Fibroblast of the aortic adventitia (primary cell): ENCODE results near the gene AAMP. TPM values are rescaled to one million over a fixed set of nuclear protein-coding genes. Genes with fewer than 3 reads are reported as not detected.
"Not testable (repeated sequence)": the region's sequence is repeated elsewhere in the genome, so short reads cannot be mapped to it uniquely, and the experiment has no call there.

Experiments used
- DNase-seq: peaks from one replicate; pipeline ENCODE4 v3.0.0-alpha.2; 2010; ENCODE audit warnings: low read depth
- H3K4me3 ChIP-seq: 2 replicates; pipeline ENCODE4 v1.5.1; 2011; ENCODE audit warnings: low read depth, mild to moderate bottlenecking, control low read depth, low read length, moderate library complexity
- CTCF ChIP-seq: IDR thresholded peaks from 2 replicates; pipeline ENCODE4 v1.5.1; 2011; ENCODE audit warnings: mild to moderate bottlenecking, low read length, control low read depth, inconsistent platforms; ENCODE audit not compliant: insufficient read depth
- total RNA-seq: library from RNA; depleted of rRNA; stranded (reverse); fragments of >200 nt; gene quantifications from 2 replicates; pipeline ENCODE4 v1.2.3, GENCODE V29; 2012; ENCODE audit warnings: low replicate concordance

Gene AAMP, protein sequence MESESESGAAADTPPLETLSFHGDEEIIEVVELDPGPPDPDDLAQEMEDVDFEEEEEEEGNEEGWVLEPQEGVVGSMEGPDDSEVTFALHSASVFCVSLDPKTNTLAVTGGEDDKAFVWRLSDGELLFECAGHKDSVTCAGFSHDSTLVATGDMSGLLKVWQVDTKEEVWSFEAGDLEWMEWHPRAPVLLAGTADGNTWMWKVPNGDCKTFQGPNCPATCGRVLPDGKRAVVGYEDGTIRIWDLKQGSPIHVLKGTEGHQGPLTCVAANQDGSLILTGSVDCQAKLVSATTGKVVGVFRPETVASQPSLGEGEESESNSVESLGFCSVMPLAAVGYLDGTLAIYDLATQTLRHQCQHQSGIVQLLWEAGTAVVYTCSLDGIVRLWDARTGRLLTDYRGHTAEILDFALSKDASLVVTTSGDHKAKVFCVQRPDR
- 64.4 and 262 TPM in 2 replicates for total RNA-seq

DNA sequence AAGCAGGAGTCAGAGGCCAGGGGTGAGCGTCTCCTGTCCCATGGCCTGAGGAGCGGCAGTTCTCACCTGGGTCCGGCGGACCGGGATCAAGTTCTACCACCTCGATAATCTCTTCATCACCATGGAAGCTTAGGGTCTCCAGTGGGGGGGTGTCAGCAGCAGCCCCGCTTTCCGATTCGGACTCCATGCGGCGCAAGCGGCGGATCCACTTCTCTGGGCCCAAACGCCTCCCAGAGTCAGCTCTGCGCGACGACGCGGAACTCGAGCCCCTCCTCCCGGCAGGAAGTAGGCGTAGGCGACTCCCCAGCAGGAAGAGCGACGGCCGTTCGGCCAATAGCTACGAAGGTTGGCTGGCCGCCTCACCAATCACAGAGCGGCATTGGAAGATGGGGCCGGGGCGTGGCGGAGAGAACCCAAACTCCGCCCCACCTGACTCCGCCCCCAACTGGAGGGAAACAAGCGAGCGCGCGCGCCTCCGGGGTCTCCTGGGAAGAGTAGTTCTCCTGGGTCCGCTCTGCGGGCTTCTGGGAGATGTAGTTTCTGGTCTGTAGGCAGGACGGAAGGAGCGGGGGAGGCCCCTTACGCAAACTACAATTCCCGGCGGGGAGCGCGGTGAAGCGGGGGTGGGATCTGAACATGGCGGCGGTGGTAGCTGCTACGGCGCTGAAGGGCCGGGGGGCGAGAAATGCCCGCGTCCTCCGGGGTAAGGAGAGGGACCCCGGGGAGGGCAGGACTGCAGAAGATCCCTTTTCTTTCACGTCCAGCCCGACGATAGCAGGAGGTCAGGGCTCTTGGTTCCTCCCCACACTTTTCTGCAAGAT is at the start of gene AAMP, which contains the start of gene PNKD:
AAMP (minus strand) TSS at position 238 of the 821 bp plus-strand sequence; CDS start at position 187, 51 bp downstream.
PNKD (plus strand) TSS at position 620 of the 821 bp plus-strand sequence; CDS start at position 637, 17 bp downstream.
- no peak for TF ChIP-seq CTCF
- H3K4me3 ChIP-seq, result peak within 1 kb of the TSS; percentile 98
- DNase-seq, result peak; percentile 99

- no peak overlapping the region for H3K4me3 ChIP-seq
- DNase-seq, result no peak
- no peak for TF ChIP-seq CTCF
Observed at GRCh38 chr2:218318241-218318640, 48.3 kb upstream of the AAMP start.

GRCh38 chr2:218317835-218318234 is 47.9 kb upstream of the AAMP start:
- no peak for TF ChIP-seq CTCF
- no peak overlapping the region for H3K4me3 ChIP-seq
- DNase-seq, result no peak

DNA sequence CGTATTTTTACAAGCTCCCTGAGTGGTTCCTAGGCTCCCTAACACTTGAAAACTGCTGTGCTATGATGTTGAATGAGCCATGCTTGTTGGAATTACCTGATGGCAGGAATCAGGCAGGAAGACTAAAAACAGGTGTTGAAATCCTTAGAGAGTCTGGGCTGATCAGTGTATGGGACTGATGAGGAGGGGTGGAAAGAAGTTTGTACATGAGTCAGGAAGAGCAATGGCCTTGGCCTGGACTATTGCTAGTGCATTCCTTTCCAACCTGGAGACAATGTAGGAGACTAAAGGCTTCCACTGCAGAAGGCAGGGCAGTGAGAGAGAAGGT is 47.3 kb upstream of the AAMP start:
- no peak overlapping the region for H3K4me3 ChIP-seq
- no peak for TF ChIP-seq CTCF
- no peak for DNase-seq

GRCh38 chr2:218315397-218315796 is 45.5 kb upstream of the AAMP start:
- no peak overlapping the region for H3K4me3 ChIP-seq
- TF ChIP-seq CTCF, result no peak
- DNase-seq, result no peak

DNA sequence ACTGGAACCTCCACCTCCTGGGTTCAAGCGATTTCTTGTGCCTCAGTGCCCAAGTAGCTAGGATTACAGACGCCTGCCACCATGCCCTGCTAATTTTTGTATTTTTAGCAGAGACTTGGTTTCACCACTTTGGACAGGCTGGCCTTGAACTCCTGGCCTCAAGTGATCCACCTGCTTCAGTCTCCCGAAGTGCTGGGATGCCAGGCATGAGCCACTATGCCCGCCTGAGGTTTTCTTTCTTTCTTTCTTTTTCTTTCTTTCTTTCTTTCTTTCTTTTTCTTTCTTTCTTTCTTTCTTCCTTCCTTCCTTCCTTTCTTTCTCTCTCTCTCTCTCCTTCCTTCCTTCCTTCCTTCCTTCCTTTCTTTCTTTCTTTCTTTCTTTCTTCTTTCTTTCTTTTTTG is 44.8 kb upstream of the AAMP start:
- DNase-seq, H3K4me3 ChIP-seq: not testable (repeated sequence)

- DNase-seq, result no peak
- TF ChIP-seq CTCF, result no peak
- no peak overlapping the region for H3K4me3 ChIP-seq
Observed at GRCh38 chr2:218313356-218313755, 43.4 kb upstream of the AAMP start.
